Caco-2 (cell line): Measurements from ENCODE around the gene CADPS2. TPM values are rescaled to one million over a fixed set of nuclear protein-coding genes. Genes with fewer than 3 reads are reported as not detected.
"Not testable (repeated sequence)": the region's sequence is repeated elsewhere in the genome, so short reads cannot be mapped to it uniquely, and the experiment has no call there.

Source experiments
- BruUV-seq: library from RNA; stranded (reverse); fragments of 400-500 nt; replicated peaks from 2 replicates; lab custom pipeline; 2021; lab: Mats Ljungman, UMichigan
- CTCF ChIA-PET: fragments of 300-600 bp; sonication (Branson Sonifier 250); formaldehyde crosslinking; loops from one replicate; lab custom pipeline; 2022; ENCODE audit warnings: antibody characterized with exemption; lab: Charles Lee
- POLR2A ChIA-PET: fragments of 300-600 bp; sonication (Branson Sonifier 250); formaldehyde crosslinking; loops from one replicate; lab custom pipeline; 2022; ENCODE audit warnings: antibody characterized with exemption; lab: Charles Lee
- DNase-seq, 2 experiments: peaks; one replicate each; pipeline versions ENCODE4 v3.0.0 to v3.0.0-alpha.2; 2020 to 2022
- H3K27me3 ChIP-seq: replicated peaks from 2 replicates; pipeline ENCODE4 v1.6.0; 2011; ENCODE audit warnings: low read length; ENCODE audit not compliant: control insufficient read depth, insufficient read depth
- H3K36me3 ChIP-seq: 2 replicates; pipeline ENCODE4 v1.5.1; 2011; ENCODE audit warnings: low read length; ENCODE audit not compliant: control insufficient read depth, insufficient read depth
- H3K4me1 ChIP-seq: fragments of 250-450 bp; sonication (Bioruptor Pico); 2 replicates; pipeline ENCODE4 v1.5.1; 2020; ENCODE audit warnings: mild to moderate bottlenecking
- H3K4me3 ChIP-seq: 2 replicates; pipeline ENCODE4 v1.5.1; 2011; ENCODE audit warnings: low read depth, mild to moderate bottlenecking, control low read depth, low read length
- H3K9me3 ChIP-seq: fragments of 250-450 bp; sonication (Bioruptor Pico); 2 replicates; pipeline ENCODE4 v1.5.1; 2020; ENCODE audit warnings: mild to moderate bottlenecking, moderate library complexity
- H3K27ac Mint-ChIP-seq: one replicate; pipeline ENCODE4 v1.8.0; 2022; ENCODE audit warnings: mixed read lengths; ENCODE audit not compliant: unreplicated experiment
- H3K27me3 Mint-ChIP-seq: one replicate; pipeline ENCODE4 v1.8.0; 2022; ENCODE audit warnings: mixed read lengths; ENCODE audit not compliant: insufficient read depth, unreplicated experiment
- H3K36me3 Mint-ChIP-seq: one replicate; pipeline ENCODE4 v1.8.0; 2022; ENCODE audit warnings: mild to moderate bottlenecking, mixed read lengths; ENCODE audit not compliant: insufficient read depth, unreplicated experiment
- H3K4me1 Mint-ChIP-seq: one replicate; pipeline ENCODE4 v1.8.0; 2022; ENCODE audit warnings: low read depth, mixed read lengths; ENCODE audit not compliant: unreplicated experiment
- H3K4me3 Mint-ChIP-seq: one replicate; pipeline ENCODE4 v1.8.0; 2022; ENCODE audit warnings: mild to moderate bottlenecking, moderate library complexity, mixed read lengths; ENCODE audit not compliant: unreplicated experiment
- H3K9me3 Mint-ChIP-seq: one replicate; pipeline ENCODE4 v1.8.0; 2022; ENCODE audit warnings: mixed read lengths; ENCODE audit not compliant: unreplicated experiment
- CTCF ChIP-seq, 2 experiments: fragments of 200-600 bp in 1 of 2; IDR thresholded peaks; 1 replicate in 1 of 2; 2 replicates in 1 of 2; pipeline versions ENCODE4 v1.5.1 to v1.8.0; 2011 to 2022; ENCODE audit warnings: antibody characterized with exemption in 1 of 2, control low read depth in 1 of 2, inconsistent platforms in 1 of 2, low read depth in 1 of 2, low read length in 1 of 2, mild to moderate bottlenecking in 1 of 2, moderate library complexity in 1 of 2; ENCODE audit not compliant: insufficient read depth in 1 of 2, severe bottlenecking in 1 of 2, unreplicated experiment in 1 of 2
- intact Hi-C: fragments of 100-400 bp; cut with micrococcal nuclease; formaldehyde crosslinking; loops from one replicate; pipeline ENCODE4 v1.10.0; 2022; ENCODE audit not compliant: unreplicated experiment
- total RNA-seq: library from RNA; stranded (reverse); gene quantifications from 2 replicates; pipeline ENCODE4 v1.2.3, GENCODE V29; 2022

CADPS2 gene
- total RNA-seq, 1 experiment from 2014 or later, result 2.7 TPM

- Histone ChIP-seq H3K27me3 (no peaks in the 10 kb centered on the region), H3K9me3 (peaks cover 11% of the 10 kb centered on the region), H3K4me3 (no peak overlapping the region), H3K4me1 (peaks cover 8% of the 10 kb centered on the region), H3K36me3 (no peaks in the 10 kb centered on the region)
- no peak for TF ChIP-seq CTCF (IDR thresholded peaks at IDR 0.05; ENCODE audit: insufficient read depth in 1 of 2, low read depth in 1 of 2, low read length in 1 of 2, severe bottlenecking in 1 of 2, unreplicated experiment in 1 of 2)
- no peaks in the 10 kb centered on the region for H3K27me3 Mint-ChIP-seq
- no TSS peak for BruUV-seq
- DNase-seq, result no peak
- peaks cover 2% of the 10 kb centered on the region for H3K36me3 Mint-ChIP-seq
- no peak overlapping the region for H3K27ac Mint-ChIP-seq
- ChIA-PET POLR2A (no interaction called here), CTCF (no interaction called here)
- intact Hi-C loops, result no loop called here
- H3K4me1 Mint-ChIP-seq, result peaks cover 3% of the 10 kb centered on the region
- H3K9me3 Mint-ChIP-seq, result no peaks in the 10 kb centered on the region
- H3K4me3 Mint-ChIP-seq, result no peak overlapping the region
Observed at GRCh38 chr7:122684504-122684903, 201.8 kb downstream of the CADPS2 start.

- ChIA-PET POLR2A (no interaction called here), CTCF (no interaction called here)
- Histone ChIP-seq H3K27me3 (no peaks in the 10 kb centered on the region), H3K4me3 (no peak overlapping the region), H3K36me3 (no peaks in the 10 kb centered on the region), H3K4me1 (peaks cover 20% of the 10 kb centered on the region), H3K9me3 (peaks cover 20% of the 10 kb centered on the region)
- no TSS peak for BruUV-seq
- Mint-ChIP-seq H3K27ac (no peak overlapping the region), H3K4me3 (no peak overlapping the region), H3K27me3 (no peaks in the 10 kb centered on the region), H3K9me3 (no peaks in the 10 kb centered on the region), H3K36me3 (peaks cover 11% of the 10 kb centered on the region), H3K4me1 (peaks cover 17% of the 10 kb centered on the region)
- intact Hi-C loops, result no loop called here
- TF ChIP-seq CTCF (IDR thresholded peaks at IDR 0.05; ENCODE audit: insufficient read depth in 1 of 2, low read depth in 1 of 2, low read length in 1 of 2, severe bottlenecking in 1 of 2, unreplicated experiment in 1 of 2), result no peak
- DNase-seq, result no peak
Observed at GRCh38 chr7:122682815-122683550, 203.3 kb downstream of the CADPS2 start.

- H3K27me3 ChIP-seq, intact Hi-C loops, H3K27me3 Mint-ChIP-seq, H3K36me3 ChIP-seq, CTCF ChIA-PET, BruUV-seq, H3K4me3 ChIP-seq, H3K27ac Mint-ChIP-seq, H3K4me3 Mint-ChIP-seq, DNase-seq, POLR2A ChIA-PET: not testable (repeated sequence)
- Mint-ChIP-seq H3K4me1 (peaks cover 17% of the 10 kb centered on the region), H3K36me3 (peaks cover 11% of the 10 kb centered on the region), H3K9me3 (peaks cover 14% of the 10 kb centered on the region)
- peaks cover 26% of the 10 kb centered on the region for H3K4me1 ChIP-seq
- peaks cover 20% of the 10 kb centered on the region for H3K9me3 ChIP-seq
Observed at GRCh38 chr7:122681186-122681585, 205.1 kb downstream of the CADPS2 start.
